ENCODE data around the gene TTC16.
A peak's percentile ranks its signal among the peaks of the same experiment; 100 is the strongest.
"Not testable (repeated sequence)": the region's sequence is repeated elsewhere in the genome, so short reads cannot be mapped to it uniquely, and the experiment has no call there.

TTC16 gene

GRCh38 chr9:127770583-127770904 is 54.7 kb downstream of the TTC16 start:
- DNase-seq, result no peak

GRCh38 chr9:127770905-127771569 is 55.2 kb downstream of the TTC16 start:
- peak; percentile 97 for DNase-seq

GRCh38 chr9:127771570-127772189 is 55.8 kb downstream of the TTC16 start:
- DNase-seq, result no peak

- no peak for DNase-seq
Observed at GRCh38 chr9:127772603-127773002, 56.7 kb downstream of the TTC16 start.

- DNase-seq, result no peak
Observed at GRCh38 chr9:127773272-127773671, 57.4 kb downstream of the TTC16 start.

GRCh38 chr9:127773981-127774380 is 58.1 kb downstream of the TTC16 start:
- DNase-seq, result no peak

GRCh38 chr9:127776195-127776923 is 60.5 kb downstream of the TTC16 start:
- DNase-seq, result no peak

- no peak for DNase-seq
Observed at GRCh38 chr9:127776924-127777289, 61.0 kb downstream of the TTC16 start.

- DNase-seq, result no peak
Observed at GRCh38 chr9:127777368-127777980, 61.6 kb downstream of the TTC16 start.

- no peak for DNase-seq
Observed at GRCh38 chr9:127778280-127779135, 62.6 kb downstream of the TTC16 start, which contains the start of gene SH2D3C. SH2D3C (minus strand) TSS chr9:127778666; CDS start chr9:127778627, 39 bp downstream.

- DNase-seq, result no peak
Observed at GRCh38 chr9:127779136-127779981, 63.5 kb downstream of the TTC16 start.

- no peak for DNase-seq
Observed at GRCh38 chr9:127780126-127780885, 64.4 kb downstream of the TTC16 start.

- DNase-seq, result not testable (repeated sequence)
Observed at GRCh38 chr9:127780909-127781308, 65.0 kb downstream of the TTC16 start.
